Stimulated activated naive CD8-positive, alpha-beta T cell treated with anti-CD3 and anti-CD28 coated beads, Interleukin-15, Interleukin-2, amounts not matched to agents 100 U/mL and 50 U/mL, for 24 hours (primary cell): ENCODE results near the gene GLUD1.
"Not testable (repeated sequence)": the region's sequence is repeated elsewhere in the genome, so short reads cannot be mapped to it uniquely, and the experiment has no call there.

ENCODE experiments used
- ATAC-seq: fragments of 150-1000 bp; cut with Tn5 transposase; one replicate; pipeline ENCODE4 v1.10.0; 2021
- DNase-seq: peaks from one replicate; pipeline ENCODE4 v3.0.0; 2021

The GLUD1 gene

GRCh38 chr10:87045434-87045938 is 49.2 kb downstream of the GLUD1 start:
- DNase-seq (no peak), ATAC-seq (no peak)

DNA sequence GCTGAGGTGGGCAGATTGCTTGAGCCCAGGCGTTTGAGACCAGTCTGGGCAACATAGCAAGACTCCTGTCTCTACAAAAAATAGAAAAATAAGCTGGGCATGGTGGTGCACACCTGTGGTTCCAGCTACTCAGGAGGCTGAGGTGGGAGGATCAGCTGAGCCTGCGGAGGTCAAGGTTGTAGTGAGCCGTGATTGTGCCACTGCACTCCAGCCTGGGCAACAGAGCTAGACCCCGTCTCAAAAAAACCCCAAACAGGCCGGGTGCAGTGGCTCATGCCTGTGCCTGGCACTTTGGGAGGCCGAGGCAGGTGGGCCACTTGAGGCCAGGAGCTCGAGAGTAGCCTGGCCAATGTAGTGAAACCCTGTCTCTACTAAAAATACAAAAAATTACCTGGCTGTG is 51.1 kb downstream of the GLUD1 start:
- not testable (repeated sequence) for ATAC-seq, DNase-seq

DNA sequence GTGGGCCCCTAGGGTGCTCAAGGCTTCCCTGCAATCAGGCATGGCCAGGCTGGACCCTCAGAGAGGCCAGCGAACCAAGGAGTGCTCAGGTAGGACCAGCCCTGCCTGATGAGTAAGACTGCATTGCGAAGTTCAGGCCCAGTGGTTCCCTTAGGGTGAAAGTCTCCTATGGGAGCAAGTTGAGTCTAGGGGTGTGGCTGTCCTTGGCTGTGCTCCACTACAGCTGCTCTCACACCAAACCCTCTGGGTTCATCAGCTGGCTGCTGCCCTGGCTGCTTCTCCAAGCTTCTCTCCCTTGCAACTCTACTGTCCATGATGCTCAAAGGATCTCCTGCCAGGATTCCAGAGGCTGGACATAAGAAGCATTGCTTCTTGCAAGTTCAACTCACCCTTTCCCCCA is 55.9 kb downstream of the GLUD1 start:
- DNase-seq: no peak
- peak; percentile 23 for ATAC-seq

DNA sequence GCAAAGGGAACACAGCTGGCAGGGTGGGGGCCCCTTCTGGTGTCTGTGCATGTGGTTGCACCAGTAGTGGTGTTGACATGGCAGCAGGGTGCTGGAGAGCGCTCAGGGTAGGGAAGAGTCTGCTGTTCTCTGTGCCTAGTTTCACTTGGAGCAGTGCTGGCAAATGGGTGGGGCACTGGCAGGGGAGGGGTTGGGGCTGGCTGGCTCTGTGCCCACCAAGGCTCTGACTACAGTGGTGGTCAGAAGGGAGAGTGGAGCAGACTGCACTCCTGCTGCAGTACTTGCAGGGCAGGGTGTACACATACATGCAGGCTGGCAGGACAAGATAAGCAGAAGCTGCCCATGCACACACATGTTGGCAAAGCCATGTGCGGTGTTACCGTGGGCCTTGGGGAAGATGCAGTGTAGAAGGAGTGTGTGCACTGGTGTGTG is 56.3 kb downstream of the GLUD1 start:
- ATAC-seq: no peak
- no peak for DNase-seq

DNA sequence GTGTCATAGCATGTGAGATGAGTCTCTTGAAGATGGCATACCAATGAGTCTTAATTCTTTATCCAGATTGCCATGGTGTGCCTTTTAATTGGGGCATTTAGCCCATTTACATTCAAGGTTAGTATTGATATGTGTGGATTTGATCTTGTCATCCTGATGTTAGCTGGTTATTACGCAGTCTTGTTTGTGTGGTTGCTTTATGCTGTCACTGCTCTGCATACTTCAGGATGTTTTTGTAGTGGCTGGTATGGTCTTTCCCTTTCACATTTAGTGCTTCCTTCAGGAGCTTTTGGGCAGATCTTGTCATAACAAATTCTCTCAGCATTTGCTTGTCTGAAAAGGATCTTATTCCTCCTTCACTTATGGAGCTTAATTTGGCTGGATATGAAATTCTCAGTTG is 58.0 kb downstream of the GLUD1 start:
- DNase-seq (no peak), ATAC-seq (no peak)

DNA sequence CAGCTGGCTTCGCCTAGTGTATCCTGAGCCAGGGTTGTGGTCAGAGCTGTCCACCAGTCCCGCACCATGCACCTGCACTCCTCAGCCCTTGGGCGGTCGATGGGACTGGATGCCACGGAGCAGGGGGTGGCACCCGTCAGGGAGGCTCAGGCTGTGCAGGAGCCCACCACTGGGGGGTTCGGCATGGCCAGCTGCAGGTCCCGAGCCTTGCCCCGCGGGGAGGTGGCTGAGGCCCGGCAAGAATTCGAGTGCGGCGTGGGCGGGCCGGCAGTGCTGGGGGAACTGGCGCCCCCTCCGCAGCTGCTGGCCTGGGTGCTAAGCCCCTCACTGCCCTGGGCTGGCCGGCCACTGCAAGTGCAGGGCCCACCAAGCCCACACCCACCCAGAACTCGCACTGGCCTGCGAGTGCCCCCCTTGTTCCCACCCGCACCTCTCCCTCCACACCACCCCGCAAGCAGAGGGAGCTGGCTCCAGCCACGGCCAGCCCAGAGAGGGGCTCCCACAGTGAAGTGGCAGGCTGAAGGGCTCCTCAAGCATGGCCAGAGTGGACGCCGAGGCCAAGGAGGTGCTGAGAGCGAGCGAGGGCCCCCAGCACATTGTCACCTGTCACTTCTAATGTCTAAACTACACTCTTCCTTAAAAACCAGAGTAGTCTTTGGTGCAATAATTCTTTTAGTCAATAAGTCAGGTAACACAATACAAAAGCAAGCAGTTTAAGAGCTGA is 63.6 kb downstream of the GLUD1 start:
- ATAC-seq (no peak), DNase-seq (no peak)

DNA sequence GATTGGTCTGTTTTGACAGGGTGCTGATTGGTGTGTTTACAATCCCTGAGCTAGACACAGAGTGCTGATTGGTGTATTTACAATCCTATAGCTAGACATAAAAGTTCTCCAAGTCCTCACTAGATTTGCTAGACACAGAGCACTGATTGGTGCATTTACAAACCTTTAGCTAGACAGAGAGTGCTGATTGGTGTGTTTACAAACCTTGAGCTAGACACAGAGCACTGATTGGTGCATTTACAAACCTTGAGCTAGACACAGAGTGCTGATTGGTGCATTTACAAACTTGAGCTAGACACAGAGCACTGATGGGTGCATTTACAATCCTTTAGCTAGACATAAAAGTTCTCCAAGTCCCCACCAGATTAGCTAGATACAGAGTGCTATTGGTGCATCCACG is 64.2 kb downstream of the GLUD1 start:
- not testable (repeated sequence) for ATAC-seq, DNase-seq

GRCh38 chr10:87026747-87027508 is 67.7 kb downstream of the GLUD1 start:
- not testable (repeated sequence) for DNase-seq, ATAC-seq

GRCh38 chr10:87025285-87025958 is 69.2 kb downstream of the GLUD1 start:
- ATAC-seq (peak; percentile 95), DNase-seq (peak; percentile 24)

- ATAC-seq, DNase-seq: not testable (repeated sequence)
Observed at GRCh38 chr10:87020056-87020455, 74.6 kb downstream of the GLUD1 start, which contains the start of gene FAM25A. Gene FAM25A, plus strand, starts transcription at chr10:87020294. Its CDS starts 31 bp downstream, at chr10:87020325.

DNA sequence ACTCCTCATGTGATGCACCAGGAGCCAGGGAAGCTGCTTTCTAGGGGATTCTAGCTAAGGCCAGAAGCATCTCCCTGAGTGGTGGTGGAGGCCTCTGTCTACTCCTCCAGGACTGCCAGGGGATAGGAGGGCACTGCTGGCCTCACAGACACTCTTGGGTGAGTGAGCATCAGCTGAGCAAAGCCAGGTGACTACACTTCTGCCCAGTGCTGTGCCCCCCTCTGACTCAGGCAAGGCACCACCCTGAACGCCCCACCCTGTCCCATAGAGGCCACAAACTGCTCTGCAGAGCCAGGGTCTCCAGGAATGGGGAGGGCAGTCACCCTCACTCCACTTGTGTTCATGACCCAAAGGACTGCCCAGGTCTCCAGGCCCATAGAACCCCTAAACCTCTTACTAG is 75.1 kb downstream of the GLUD1 start:
- DNase-seq, ATAC-seq: not testable (repeated sequence)

GRCh38 chr10:87019066-87019465 is 75.6 kb downstream of the GLUD1 start:
- not testable (repeated sequence) for ATAC-seq, DNase-seq

DNA sequence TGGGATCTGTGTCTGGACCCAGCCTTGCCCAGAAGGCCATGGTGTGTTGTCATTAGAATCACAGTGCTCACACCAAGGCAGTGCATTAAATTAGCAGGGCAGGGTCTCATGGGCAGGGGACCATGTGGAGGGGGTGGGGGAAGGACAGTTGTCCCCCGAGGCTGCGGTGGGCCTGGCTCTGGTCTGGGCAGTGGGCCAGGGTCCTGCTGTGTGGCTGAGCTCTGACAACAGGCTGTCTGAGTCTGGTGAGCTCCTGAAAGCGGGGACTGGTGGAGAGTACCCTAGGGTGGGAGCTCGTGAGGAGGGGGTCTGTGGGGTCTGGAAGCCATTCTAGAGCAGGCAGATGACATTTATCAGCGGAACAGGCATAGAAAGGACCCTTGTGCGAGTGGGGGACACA is 76.5 kb downstream of the GLUD1 start:
- not testable (repeated sequence) for ATAC-seq, DNase-seq

GRCh38 chr10:87014986-87015716 is 79.5 kb downstream of the GLUD1 start:
- not testable (repeated sequence) for DNase-seq

DNA sequence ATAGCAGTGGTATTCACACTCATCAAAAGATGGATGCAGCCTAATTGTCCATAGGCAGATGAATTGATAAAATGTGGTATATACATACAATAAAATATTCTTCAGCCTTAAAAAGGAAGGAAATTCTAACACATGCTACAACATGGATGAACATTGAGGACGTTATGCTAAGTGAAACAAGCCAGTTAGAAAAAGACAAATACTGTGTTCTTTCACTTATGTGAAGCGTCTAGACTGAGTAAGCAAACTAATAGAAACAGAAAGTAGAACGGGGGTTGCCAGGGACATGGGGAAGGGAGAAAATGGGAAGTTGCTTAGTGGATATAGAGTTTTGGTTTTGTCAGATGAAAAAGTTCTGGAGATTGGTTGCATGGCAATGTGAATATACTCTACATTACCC is 81.1 kb downstream of the GLUD1 start:
- DNase-seq, ATAC-seq: not testable (repeated sequence)

More at GRCh38 chr10:87014986-87015716, 79.5 kb downstream of the GLUD1 start:
- ATAC-seq: not testable (repeated sequence)

DNA sequence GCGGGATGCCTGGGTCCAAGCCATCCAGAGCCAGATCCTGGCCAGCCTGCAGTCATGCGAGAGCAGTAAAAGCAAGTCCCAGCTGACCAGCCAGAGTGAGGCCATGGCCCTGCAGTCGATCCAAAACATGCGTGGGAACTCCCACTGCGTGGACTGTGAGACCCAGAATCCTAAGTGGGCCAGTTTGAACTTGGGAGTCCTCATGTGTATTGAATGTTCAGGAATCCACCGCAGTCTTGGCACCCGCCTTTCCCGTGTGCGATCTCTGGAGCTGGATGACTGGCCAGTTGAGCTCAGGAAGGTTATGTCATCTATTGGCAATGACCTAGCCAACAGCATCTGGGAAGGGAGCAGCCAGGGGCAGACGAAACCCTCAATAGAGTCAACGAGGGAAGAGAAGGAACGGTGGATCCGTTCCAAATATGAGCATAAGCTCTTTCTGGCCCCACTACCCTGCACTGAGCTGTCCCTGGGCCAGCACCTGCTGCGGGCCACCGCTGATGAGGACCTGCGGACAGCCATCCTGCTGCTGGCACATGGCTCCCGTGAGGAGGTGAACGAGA is 85.4 kb downstream of the GLUD1 start:
- not testable (repeated sequence) for ATAC-seq, DNase-seq

- ATAC-seq, DNase-seq: not testable (repeated sequence)
Observed at GRCh38 chr10:87008303-87008702, 86.3 kb downstream of the GLUD1 start.

GRCh38 chr10:87007674-87008073 is 87.0 kb downstream of the GLUD1 start:
- not testable (repeated sequence) for DNase-seq

DNA sequence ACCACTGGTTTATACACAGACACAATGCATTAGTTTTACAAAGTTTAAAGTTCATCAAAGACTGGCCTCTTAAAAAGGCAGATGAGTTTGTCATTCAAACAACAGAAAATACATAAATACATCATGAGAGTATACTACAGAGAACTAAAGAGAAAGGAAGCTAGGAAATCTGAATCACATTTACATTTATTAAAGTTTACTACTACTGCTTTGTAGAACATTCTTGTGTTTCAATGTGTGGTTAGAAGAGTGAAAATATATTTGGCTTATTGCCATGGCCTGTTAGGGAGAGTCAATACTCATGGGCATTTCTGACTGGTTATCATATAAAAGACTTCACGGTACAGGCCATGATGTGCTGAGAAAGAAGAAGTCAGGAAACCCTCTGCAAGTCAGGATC is 87.5 kb downstream of the GLUD1 start:
- not testable (repeated sequence) for ATAC-seq, DNase-seq

More at GRCh38 chr10:87007674-87008073, 87.0 kb downstream of the GLUD1 start:
- ATAC-seq: not testable (repeated sequence)

DNA sequence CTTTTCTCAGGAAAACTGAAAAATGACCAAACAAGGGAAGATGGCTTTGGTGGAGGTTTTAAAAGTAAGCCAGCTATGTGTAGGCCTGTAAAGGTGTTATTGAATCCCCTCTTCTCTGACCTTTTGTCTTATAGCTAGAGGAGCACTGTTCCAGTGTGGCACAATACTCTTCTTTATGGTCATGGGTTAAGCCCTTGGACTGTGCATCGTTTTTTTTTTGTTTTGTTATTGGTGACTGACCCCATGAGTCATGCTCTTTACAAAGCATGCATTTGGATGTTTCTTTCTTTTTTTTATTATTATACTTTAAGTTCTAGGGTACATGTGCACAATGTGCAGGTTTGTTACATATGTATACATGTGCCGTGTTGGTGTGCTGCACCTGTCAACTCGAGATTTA is 94.2 kb downstream of the GLUD1 start:
- no peak for DNase-seq
- no peak for ATAC-seq
